Measurements from ENCODE around the gene RGS11. TPM values are rescaled to one million over a fixed set of nuclear protein-coding genes. Genes with fewer than 3 reads are reported as not detected.
A peak's percentile ranks its signal among the peaks of the same experiment; 100 is the strongest.
"Not testable (repeated sequence)": the region's sequence is repeated elsewhere in the genome, so short reads cannot be mapped to it uniquely, and the experiment has no call there.

Gene RGS11
- total and polyA plus RNA-seq, 10 donors, result 0.79 to 5.4 (median 2.2) TPM

DNA sequence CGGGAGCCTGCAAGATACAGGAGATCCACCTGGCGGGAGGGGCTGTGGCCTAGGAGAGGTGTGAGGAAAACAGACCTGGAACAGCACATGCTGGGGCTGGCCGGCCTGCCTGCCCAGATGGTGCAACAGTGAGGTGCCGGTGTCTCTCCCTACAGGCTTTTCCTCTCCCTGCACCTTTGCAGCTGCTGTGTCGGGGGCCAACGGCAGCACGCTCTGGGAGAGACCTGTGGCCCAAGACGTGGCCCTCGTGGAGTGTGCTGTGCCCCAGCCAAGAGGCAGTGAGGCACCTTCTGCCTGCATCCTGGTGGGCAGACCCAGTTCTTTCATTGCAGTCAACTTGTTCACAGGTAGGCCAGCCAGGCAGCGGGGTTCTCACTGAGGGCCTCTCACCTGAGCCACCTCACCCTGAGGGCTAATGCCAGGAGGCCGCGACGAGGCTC, 15.9 kb downstream of the RGS11 start:
- Histone ChIP-seq H3K4me1 (no peaks in the 10 kb centered on the region), H3K4me3 (no peak overlapping the region), H3K36me3 (peaks cover 0 to 96% (median 60%) of the 10 kb centered on the region in 6 donors), H3K27ac (no peak overlapping the region), H3K9me3 (no peaks in the 10 kb centered on the region), H3K27me3 (replicated peaks in 1 of 7) (no peaks in the 10 kb centered on the region)
- no peak for DNase-seq
- TF ChIP-seq, protein P1, sequence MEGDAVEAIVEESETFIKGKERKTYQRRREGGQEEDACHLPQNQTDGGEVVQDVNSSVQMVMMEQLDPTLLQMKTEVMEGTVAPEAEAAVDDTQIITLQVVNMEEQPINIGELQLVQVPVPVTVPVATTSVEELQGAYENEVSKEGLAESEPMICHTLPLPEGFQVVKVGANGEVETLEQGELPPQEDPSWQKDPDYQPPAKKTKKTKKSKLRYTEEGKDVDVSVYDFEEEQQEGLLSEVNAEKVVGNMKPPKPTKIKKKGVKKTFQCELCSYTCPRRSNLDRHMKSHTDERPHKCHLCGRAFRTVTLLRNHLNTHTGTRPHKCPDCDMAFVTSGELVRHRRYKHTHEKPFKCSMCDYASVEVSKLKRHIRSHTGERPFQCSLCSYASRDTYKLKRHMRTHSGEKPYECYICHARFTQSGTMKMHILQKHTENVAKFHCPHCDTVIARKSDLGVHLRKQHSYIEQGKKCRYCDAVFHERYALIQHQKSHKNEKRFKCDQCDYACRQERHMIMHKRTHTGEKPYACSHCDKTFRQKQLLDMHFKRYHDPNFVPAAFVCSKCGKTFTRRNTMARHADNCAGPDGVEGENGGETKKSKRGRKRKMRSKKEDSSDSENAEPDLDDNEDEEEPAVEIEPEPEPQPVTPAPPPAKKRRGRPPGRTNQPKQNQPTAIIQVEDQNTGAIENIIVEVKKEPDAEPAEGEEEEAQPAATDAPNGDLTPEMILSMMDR (IDR thresholded peaks at IDR 0.05 in 8 of 11, conservative IDR thresholded peaks at IDR 0.05 in 3 of 11), result no peak
- TF ChIP-seq POLR2AphosphoS5 (IDR thresholded peaks at IDR 0.05) (peak in 1 of 3 donors; percentile 21), POLR2A (IDR thresholded peaks at IDR 0.05) (no peak)
- 84 to 93% (median 89%) methylated on average over 10 to 13 of the region's 13 CpGs for WGBS, 5 donors
- intact Hi-C loops (cut with DNase I; ENCODE audit: low total_unique reads), result no loop called here

DNA sequence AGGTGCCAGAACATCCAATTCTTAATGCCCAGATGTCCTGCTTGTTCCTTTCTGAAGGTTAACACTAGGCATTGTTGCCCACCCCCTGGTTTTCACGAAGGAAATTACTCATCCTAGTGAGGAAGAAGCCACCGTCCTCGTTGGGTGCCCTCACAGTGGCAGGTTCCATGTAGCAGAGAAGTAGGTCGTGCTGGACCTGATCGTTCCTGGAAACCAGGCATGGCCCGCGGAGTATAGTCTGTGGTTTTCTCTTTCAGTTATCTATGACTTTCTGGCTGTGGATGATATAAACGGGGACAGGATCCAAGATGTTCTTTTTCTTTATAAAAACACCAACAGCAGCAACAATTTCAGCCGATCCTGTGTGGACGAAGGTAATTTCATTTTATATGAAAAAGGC, 16.5 kb downstream of the RGS11 start:
- Histone ChIP-seq H3K4me3 (no peak overlapping the region), H3K27me3 (replicated peaks in 1 of 7) (no peaks in the 10 kb centered on the region), H3K36me3 (peaks cover 0 to 96% (median 58%) of the 10 kb centered on the region in 6 donors), H3K4me1 (peaks cover 0 to under 1% (median 0%) of the 10 kb centered on the region in 6 donors), H3K27ac (no peak overlapping the region), H3K9me3 (no peaks in the 10 kb centered on the region)
- intact Hi-C loops (cut with DNase I; ENCODE audit: low total_unique reads), result no loop called here
- TF ChIP-seq, protein P1 (IDR thresholded peaks at IDR 0.05 in 8 of 11, conservative IDR thresholded peaks at IDR 0.05 in 3 of 11), result no peak
- TF ChIP-seq POLR2AphosphoS5 (IDR thresholded peaks at IDR 0.05) (no peak), POLR2A (IDR thresholded peaks at IDR 0.05) (no peak)
- 64 to 83% (median 69%) methylated on average over 10 of the region's 10 CpGs for WGBS, 5 donors
- DNase-seq, result no peak

DNA sequence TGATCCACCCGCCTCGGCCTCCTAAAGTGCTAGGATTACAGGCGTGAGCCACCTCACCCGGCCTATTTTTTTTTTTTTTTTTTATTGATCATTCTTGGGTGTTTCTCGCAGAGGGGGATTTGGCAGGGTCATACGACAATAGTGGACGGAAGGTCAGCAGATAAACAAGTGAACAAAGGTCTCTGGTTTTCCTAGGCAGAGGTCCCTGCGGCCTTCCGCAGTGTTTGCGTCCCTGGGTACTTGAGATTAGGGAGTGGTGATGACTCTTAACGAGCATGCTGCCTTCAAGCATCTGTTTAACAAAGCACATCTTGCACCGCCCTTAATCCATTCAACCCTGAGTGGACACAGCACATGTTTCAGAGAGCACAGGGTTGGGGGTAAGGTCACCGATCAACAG, 17.7 kb downstream of the RGS11 start:
- H3K9me3 ChIP-seq; DNase-seq; H3K27ac ChIP-seq; H3K27me3 ChIP-seq (replicated peaks in 1 of 7); H3K4me3 ChIP-seq; intact Hi-C loops (cut with DNase I; ENCODE audit: low total_unique reads): not testable (repeated sequence)
- 92 to 97% (median 96%) methylated on average over 9 to 12 of the region's 13 CpGs for WGBS, 5 donors
- Histone ChIP-seq H3K4me1 (peaks cover 0 to 12% (median 7%) of the 10 kb centered on the region in 6 donors), H3K36me3 (peaks cover 0 to 91% (median 49%) of the 10 kb centered on the region in 6 donors)

GRCh38 chr16:255183-255582, 20.6 kb downstream of the RGS11 start:
- no peak for DNase-seq
- TF ChIP-seq, protein P1 (IDR thresholded peaks at IDR 0.05 in 8 of 11, conservative IDR thresholded peaks at IDR 0.05 in 3 of 11), result no peak
- H3K9me3 ChIP-seq, result no peaks in the 10 kb centered on the region
- H3K4me3 ChIP-seq, result no peak overlapping the region
- intact Hi-C loops (cut with DNase I; ENCODE audit: low total_unique reads), result no loop called here
- H3K27me3 ChIP-seq (replicated peaks in 1 of 7), result no peaks in the 10 kb centered on the region
- H3K4me1 ChIP-seq, result peaks cover 3 to 28% (median 21%) of the 10 kb centered on the region in 6 donors
- 91 to 97% (median 94%) methylated on average over 6 of the region's 6 CpGs for WGBS, 5 donors
- peaks cover 0 to 74% (median 24%) of the 10 kb centered on the region in 6 donors for H3K36me3 ChIP-seq
- no peak overlapping the region for H3K27ac ChIP-seq

- Histone ChIP-seq H3K27me3 (replicated peaks in 1 of 7) (no peaks in the 10 kb centered on the region), H3K4me1 (peaks cover 3 to 28% (median 21%) of the 10 kb centered on the region in 6 donors), H3K4me3 (no peak overlapping the region), H3K9me3 (no peaks in the 10 kb centered on the region), H3K27ac (no peak overlapping the region), H3K36me3 (peaks cover 3 to 74% (median 18%) of the 10 kb centered on the region in 6 donors)
- intact Hi-C loops (cut with DNase I; ENCODE audit: low total_unique reads), result no loop called here
- WGBS, 5 donors, result 95 to 97% (median 96%) methylated on average over 25 of the region's 25 CpGs
- DNase-seq, result no peak
- TF ChIP-seq POLR2AphosphoS5 (IDR thresholded peaks at IDR 0.05), result no peak
- TF ChIP-seq, protein P1 (IDR thresholded peaks at IDR 0.05 in 8 of 11, conservative IDR thresholded peaks at IDR 0.05 in 3 of 11), result no peak
- no peak for TF ChIP-seq POLR2A (IDR thresholded peaks at IDR 0.05)
These were observed 21.3 kb downstream of the RGS11 start for GRCh38 chr16:254461-254860.
